Natural killer cell treated with Interleukin-12 subunit alpha and Interleukin-12 subunit beta and Interleukin-15 and Interleukin-18, amount 100 ng/mL, for 72 hours (primary cell): ENCODE measurements around the gene OR4M1. TPM values are rescaled to one million over a fixed set of nuclear protein-coding genes. Genes with fewer than 3 reads are reported as not detected.
"Not testable (repeated sequence)": the region's sequence is repeated elsewhere in the genome, so short reads cannot be mapped to it uniquely, and the experiment has no call there.

Experiments used
- ATAC-seq, 2 donors: fragments of 150-1000 bp; cut with Tn5 transposase in 1 of 2; sonication (Bioruptor Pico), chemical (Tn5 transposase) in 1 of 2; 2 replicates each; pipeline ENCODE4 v1.10.0; 2021
- DNase-seq: peaks from one replicate; pipeline ENCODE4 v3.0.0; 2022; ENCODE audit warnings: low spot score
- H3K27ac Mint-ChIP-seq, 2 donors: 1 replicate in 1 of 2; 2 replicates in 1 of 2; pipeline ENCODE4 v1.8.0; 2022; ENCODE audit warnings: mixed read lengths in 2 of 2, mild to moderate bottlenecking in 1 of 2, moderate library complexity in 1 of 2
- H3K27me3 Mint-ChIP-seq, 2 donors: 1 replicate in 1 of 2; 2 replicates in 1 of 2; pipeline ENCODE4 v1.8.0; 2022; ENCODE audit warnings: mixed read lengths in 2 of 2
- H3K36me3 Mint-ChIP-seq: one replicate; pipeline ENCODE4 v1.8.0; 2022; ENCODE audit warnings: mixed read lengths
- H3K4me1 Mint-ChIP-seq, 2 donors: 1 replicate in 1 of 2; 2 replicates in 1 of 2; pipeline ENCODE4 v1.8.0; 2022; ENCODE audit warnings: low read depth in 2 of 2, mixed read lengths in 2 of 2, mild to moderate bottlenecking in 1 of 2
- H3K4me3 Mint-ChIP-seq: one replicate; pipeline ENCODE4 v1.8.0; 2022; ENCODE audit warnings: mixed read lengths
- H3K9me3 Mint-ChIP-seq: 2 replicates; pipeline ENCODE4 v1.8.0; 2022; ENCODE audit warnings: mixed read lengths
- total RNA-seq, 2 donors: library from RNA; stranded (reverse); gene quantifications; one replicate each; pipeline ENCODE4 v1.2.3, GENCODE V29; 2022

OR4M1 gene, protein sequence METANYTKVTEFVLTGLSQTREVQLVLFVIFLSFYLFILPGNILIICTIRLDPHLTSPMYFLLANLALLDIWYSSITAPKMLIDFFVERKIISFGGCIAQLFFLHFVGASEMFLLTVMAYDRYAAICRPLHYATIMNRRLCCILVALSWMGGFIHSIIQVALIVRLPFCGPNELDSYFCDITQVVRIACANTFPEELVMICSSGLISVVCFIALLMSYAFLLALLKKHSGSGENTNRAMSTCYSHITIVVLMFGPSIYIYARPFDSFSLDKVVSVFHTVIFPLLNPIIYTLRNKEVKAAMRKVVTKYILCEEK
- not detected for total RNA-seq

DNA sequence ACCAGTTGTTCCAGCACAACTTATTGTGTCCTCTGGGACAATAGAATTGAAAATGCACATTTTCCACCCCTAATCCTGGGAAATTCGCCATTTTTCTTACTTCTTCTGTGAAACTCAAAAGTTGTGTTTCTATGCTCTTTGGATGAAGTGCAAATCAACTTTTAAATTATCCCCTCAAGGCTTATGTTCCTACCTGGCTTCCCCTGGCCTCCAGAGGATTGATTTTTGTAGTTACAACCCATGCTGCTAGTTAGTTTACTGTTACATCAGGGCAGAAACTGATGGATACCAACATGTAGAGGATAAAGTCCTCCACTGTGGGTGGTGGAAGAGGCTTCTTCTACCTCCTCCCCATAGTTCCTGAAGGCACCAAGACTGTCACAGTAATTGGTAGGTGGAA lies at the start of gene OR4M1:
TSS of gene OR4M1 (plus strand) at position 301 of the 400 bp plus-strand sequence. CDS start 6,819 bp downstream, outside the sequence.
- H3K27ac Mint-ChIP-seq, H3K4me1 Mint-ChIP-seq, H3K4me3 Mint-ChIP-seq, H3K27me3 Mint-ChIP-seq, H3K36me3 Mint-ChIP-seq, DNase-seq, ATAC-seq: not testable (repeated sequence)
- H3K9me3 Mint-ChIP-seq, result peaks cover 17% of the 10 kb centered on the region

DNA sequence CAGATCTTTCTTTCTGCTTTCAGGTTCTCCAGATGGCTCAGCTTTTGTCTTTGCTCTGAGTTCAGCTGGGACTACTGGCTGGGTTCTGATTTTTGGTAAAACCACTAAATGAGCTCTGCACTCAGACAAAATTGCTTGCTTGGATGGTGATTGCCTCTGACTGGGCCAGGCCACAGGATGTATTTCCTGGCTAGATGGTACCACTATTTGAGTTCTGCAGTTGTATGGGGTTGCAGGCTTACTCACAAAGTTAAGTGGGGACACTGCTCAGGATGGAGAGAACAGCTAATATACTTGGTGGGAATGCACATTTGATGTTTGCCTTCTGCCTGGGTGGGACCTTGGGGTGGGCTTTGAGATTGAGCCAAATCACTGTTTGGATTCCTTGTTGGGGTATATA lies 43.9 kb upstream of the OR4M1 start:
- Mint-ChIP-seq H3K9me3 (no peaks in the 10 kb centered on the region), H3K27ac (no peak overlapping the region), H3K27me3 (no peaks in the 10 kb centered on the region), H3K36me3 (no peaks in the 10 kb centered on the region), H3K4me1 (no peaks in the 10 kb centered on the region), H3K4me3 (no peak overlapping the region)
- no peak for DNase-seq
- no peak for ATAC-seq

GRCh38 chr14:19729763-19730162 lies 43.5 kb upstream of the OR4M1 start:
- no peak overlapping the region for H3K27ac Mint-ChIP-seq
- H3K4me1 Mint-ChIP-seq, result no peaks in the 10 kb centered on the region
- no peaks in the 10 kb centered on the region for H3K9me3 Mint-ChIP-seq

DNA sequence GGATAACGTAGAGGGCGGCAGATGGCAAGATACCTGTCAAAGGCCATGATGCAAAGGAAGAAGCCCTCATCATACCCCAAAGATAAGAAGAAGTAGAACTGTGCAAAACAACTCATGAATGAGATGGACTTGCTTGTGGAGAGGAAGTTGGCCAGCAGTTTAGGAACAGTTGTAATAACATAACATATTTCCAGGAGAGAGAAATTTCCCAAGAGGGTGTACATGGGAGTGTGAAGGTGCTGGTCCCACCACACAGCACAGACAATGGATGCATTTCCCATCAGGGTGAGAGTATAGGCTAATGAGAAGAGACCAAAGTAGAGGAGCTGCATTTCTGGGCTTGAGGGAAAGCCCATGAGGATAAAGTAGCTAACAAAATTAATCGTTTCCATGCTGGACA lies 39.4 kb upstream of the OR4M1 start:
- not testable (repeated sequence) for H3K27me3 Mint-ChIP-seq, H3K27ac Mint-ChIP-seq, ATAC-seq, DNase-seq, H3K4me1 Mint-ChIP-seq, H3K4me3 Mint-ChIP-seq, H3K9me3 Mint-ChIP-seq, H3K36me3 Mint-ChIP-seq

More at GRCh38 chr14:19729763-19730162, 43.5 kb upstream of the OR4M1 start:
- Mint-ChIP-seq H3K27me3 (no peaks in the 10 kb centered on the region), H3K36me3 (no peaks in the 10 kb centered on the region), H3K4me3 (no peak overlapping the region)
- DNase-seq (no peak), ATAC-seq (no peak)

DNA sequence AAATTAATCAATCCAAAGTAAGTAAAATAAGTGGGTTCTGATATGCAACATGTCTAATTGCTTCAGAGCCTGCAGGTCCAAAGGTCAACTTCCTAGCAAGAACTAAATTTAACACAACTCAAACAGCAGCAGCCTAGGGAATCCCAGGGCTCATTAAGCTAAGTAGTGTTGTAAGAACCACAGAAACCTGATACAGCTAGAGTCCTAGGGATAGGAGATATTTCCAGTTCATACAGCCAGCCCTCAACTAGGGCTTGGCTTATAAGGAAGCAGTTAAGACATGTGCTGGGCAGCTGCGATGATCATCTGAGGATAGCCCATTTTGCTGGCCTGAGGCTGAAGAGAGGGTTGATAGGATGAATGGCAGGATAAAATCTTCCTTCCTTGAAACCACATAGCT lies 30.0 kb upstream of the OR4M1 start, which contains the start of gene OR4Q3:
TSS of gene OR4Q3 (plus strand) at position 316 of the 400 bp plus-strand sequence.
- Mint-ChIP-seq H3K27ac (no peak within 1 kb of the TSS), H3K27me3 (no peaks in the 10 kb centered on the region), H3K4me1 (no peaks in the 10 kb centered on the region), H3K36me3 (peaks cover 5% of the 10 kb centered on the region), H3K9me3 (peaks cover 11% of the 10 kb centered on the region), H3K4me3 (no peak within 1 kb of the TSS)
- no peak for ATAC-seq
- DNase-seq, result no peak

DNA sequence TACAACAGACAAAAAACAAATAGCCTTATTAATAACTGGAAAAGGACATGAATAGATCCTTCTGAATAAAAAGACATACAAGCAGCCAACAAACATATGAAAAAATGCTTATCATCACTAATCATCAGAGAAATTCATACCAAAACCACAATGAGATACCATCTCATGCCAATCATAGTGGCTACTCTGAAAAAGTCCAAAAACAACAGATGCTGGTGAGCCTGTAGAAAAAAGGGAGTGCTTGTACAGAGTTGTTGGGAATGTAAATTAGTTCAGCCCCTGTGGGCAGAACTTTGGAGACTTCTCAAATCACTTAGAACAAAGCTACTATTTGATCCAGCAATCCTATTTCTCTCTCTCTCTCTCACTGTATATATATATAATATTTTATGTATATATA lies 21.0 kb upstream of the OR4M1 start:
- not testable (repeated sequence) for H3K4me3 Mint-ChIP-seq, H3K36me3 Mint-ChIP-seq, H3K9me3 Mint-ChIP-seq, H3K4me1 Mint-ChIP-seq, H3K27me3 Mint-ChIP-seq, ATAC-seq, DNase-seq, H3K27ac Mint-ChIP-seq

- Mint-ChIP-seq H3K4me1 (no peaks in the 10 kb centered on the region), H3K36me3 (no peaks in the 10 kb centered on the region)
These were observed 19.1 kb upstream of the OR4M1 start for GRCh38 chr14:19754172-19754571.

DNA sequence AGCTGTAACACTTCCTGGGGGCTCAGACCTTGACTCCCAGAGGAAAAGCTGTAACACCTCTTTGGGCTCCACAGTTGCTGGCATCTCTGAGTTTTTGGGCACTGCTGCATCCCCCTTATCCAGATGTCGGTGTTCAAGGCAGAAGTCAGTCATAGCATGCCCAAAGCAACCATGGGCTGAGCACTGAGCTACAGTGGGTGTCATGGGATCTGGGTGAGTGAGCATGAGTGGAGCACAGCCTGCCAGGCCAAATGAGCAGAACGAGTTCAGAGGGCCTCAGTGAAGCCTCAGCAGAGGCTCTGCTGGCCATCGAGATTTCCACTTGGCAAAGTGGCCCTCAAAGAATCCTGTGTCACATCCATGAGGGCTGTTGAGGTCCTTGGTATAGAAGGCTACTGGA lies 1.8 kb upstream of the OR4M1 start:
- not testable (repeated sequence) for H3K4me3 Mint-ChIP-seq, H3K36me3 Mint-ChIP-seq, H3K27me3 Mint-ChIP-seq, DNase-seq, H3K27ac Mint-ChIP-seq, ATAC-seq, H3K4me1 Mint-ChIP-seq
- H3K9me3 Mint-ChIP-seq, result peaks cover 14% of the 10 kb centered on the region

More at GRCh38 chr14:19754172-19754571, 19.1 kb upstream of the OR4M1 start:
- Mint-ChIP-seq H3K27me3 (no peaks in the 10 kb centered on the region), H3K4me3 (no peak overlapping the region), H3K9me3 (no peaks in the 10 kb centered on the region), H3K27ac (no peak overlapping the region)
- DNase-seq, result no peak
- ATAC-seq, result no peak

- H3K4me1 Mint-ChIP-seq, result no peaks in the 10 kb centered on the region
- peaks cover 14% of the 10 kb centered on the region for H3K9me3 Mint-ChIP-seq
- no peak overlapping the region for H3K4me3 Mint-ChIP-seq
- no peak overlapping the region for H3K27ac Mint-ChIP-seq
- H3K36me3 Mint-ChIP-seq, result peaks cover 6% of the 10 kb centered on the region
- DNase-seq (no peak), ATAC-seq (no peak)
- H3K27me3 Mint-ChIP-seq, result no peaks in the 10 kb centered on the region
These were observed 1.3 kb upstream of the OR4M1 start for GRCh38 chr14:19771895-19772430.

DNA sequence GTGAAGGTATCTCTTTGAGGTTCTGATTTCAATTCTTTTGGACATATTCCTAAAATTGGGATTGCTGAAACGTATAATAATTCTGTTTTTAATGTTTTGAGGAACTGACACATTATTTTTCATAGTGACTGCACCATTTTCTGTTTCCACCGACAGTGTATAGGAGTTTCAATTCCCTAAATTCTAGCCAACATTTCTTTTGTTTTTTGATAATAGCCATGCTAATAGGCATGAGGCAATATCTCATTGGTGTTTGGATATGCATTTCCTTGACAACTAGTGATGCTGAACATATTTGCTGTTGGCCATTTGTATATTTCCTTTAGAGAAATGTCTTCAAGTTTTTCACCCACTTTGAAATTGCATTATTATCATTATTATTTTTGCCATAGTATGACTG lies 850 bp upstream of the OR4M1 start:
- H3K9me3 Mint-ChIP-seq, result peaks cover 14% of the 10 kb centered on the region

GRCh38 chr14:19775587-19775986 lies 2.3 kb downstream of the OR4M1 start:
- Mint-ChIP-seq H3K27ac (no peak overlapping the region), H3K4me1 (no peaks in the 10 kb centered on the region), H3K36me3 (peaks cover 6% of the 10 kb centered on the region), H3K27me3 (no peaks in the 10 kb centered on the region), H3K4me3 (no peak overlapping the region), H3K9me3 (peaks cover 20% of the 10 kb centered on the region)
- ATAC-seq (no peak), DNase-seq (no peak)

More for the DNA sequence above, 850 bp upstream of the OR4M1 start:
- H3K36me3 Mint-ChIP-seq, ATAC-seq, H3K4me3 Mint-ChIP-seq, H3K4me1 Mint-ChIP-seq, H3K27me3 Mint-ChIP-seq, H3K27ac Mint-ChIP-seq, DNase-seq: not testable (repeated sequence)

- not testable (repeated sequence) for H3K27me3 Mint-ChIP-seq, H3K36me3 Mint-ChIP-seq, DNase-seq, H3K9me3 Mint-ChIP-seq, H3K4me3 Mint-ChIP-seq, ATAC-seq, H3K27ac Mint-ChIP-seq, H3K4me1 Mint-ChIP-seq
These were observed 12.5 kb downstream of the OR4M1 start for GRCh38 chr14:19785848-19786247.

DNA sequence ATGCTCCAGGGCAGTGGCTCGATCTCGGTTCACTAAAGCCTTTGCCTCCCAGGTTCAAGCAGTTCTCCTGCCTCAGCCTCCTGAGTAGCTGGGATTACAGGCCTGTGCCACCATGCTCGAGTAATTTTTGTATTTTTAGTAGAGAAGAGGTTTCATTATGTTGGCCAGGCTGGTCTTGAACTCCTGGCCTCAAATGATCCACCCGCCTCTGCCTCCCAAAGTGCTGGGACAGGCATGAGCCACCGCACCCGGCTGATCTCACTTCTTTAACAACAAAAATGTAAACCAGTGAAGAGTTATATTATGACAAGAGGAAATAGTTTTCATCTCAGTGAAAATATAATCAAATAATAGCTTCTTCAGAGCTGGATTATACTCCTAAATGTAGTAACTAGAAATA lies 14.0 kb downstream of the OR4M1 start:
- not testable (repeated sequence) for H3K4me3 Mint-ChIP-seq

GRCh38 chr14:19788150-19788549 lies 14.8 kb downstream of the OR4M1 start:
- not testable (repeated sequence) for H3K27me3 Mint-ChIP-seq, DNase-seq, H3K27ac Mint-ChIP-seq, H3K36me3 Mint-ChIP-seq, H3K9me3 Mint-ChIP-seq, H3K4me1 Mint-ChIP-seq, H3K4me3 Mint-ChIP-seq, ATAC-seq

More for the DNA sequence above, 14.0 kb downstream of the OR4M1 start:
- DNase-seq, H3K9me3 Mint-ChIP-seq, H3K27me3 Mint-ChIP-seq, H3K4me1 Mint-ChIP-seq, H3K27ac Mint-ChIP-seq, H3K36me3 Mint-ChIP-seq, ATAC-seq: not testable (repeated sequence)
